Activated CD8-positive, alpha-beta T cell treated with anti-CD3 and anti-CD28 coated beads for 36 hours (primary cell): ENCODE measurements around the gene CEP131. TPM values are rescaled to one million over a fixed set of nuclear protein-coding genes. Genes with fewer than 3 reads are reported as not detected.

Experiments used
- ATAC-seq: fragments of 200-7000 bp; cut with Tn5 transposase; one replicate; pipeline ENCODE4 v1.10.0; 2021; ENCODE audit warnings: mild to moderate bottlenecking, moderate library complexity
- CTCF ChIA-PET: fragments of 350-600 bp; sonication (Branson Sonifier 250); formaldehyde crosslinking; loops from one replicate; lab custom pipeline; 2021; ENCODE audit warnings: antibody characterized with exemption; lab: Charles Lee
- POLR2A ChIA-PET: fragments of 350-600 bp; sonication (Branson Sonifier 250); formaldehyde crosslinking; loops from one replicate; lab custom pipeline; 2021; ENCODE audit warnings: antibody characterized with exemption; lab: Charles Lee
- DNase-seq: peaks from one replicate; pipeline ENCODE4 v3.0.0-alpha.2; 2020
- H3K27ac Mint-ChIP-seq: one replicate; pipeline ENCODE4 v1.8.0; 2021; ENCODE audit warnings: mild to moderate bottlenecking, mixed read lengths
- H3K27me3 Mint-ChIP-seq: one replicate; pipeline ENCODE4 v1.8.0; 2021; ENCODE audit warnings: mixed read lengths
- H3K36me3 Mint-ChIP-seq: one replicate; pipeline ENCODE4 v1.8.0; 2021; ENCODE audit warnings: low read depth, mixed read lengths
- H3K4me1 Mint-ChIP-seq: one replicate; pipeline ENCODE4 v1.8.0; 2021; ENCODE audit warnings: low read depth, mixed read lengths
- H3K4me3 Mint-ChIP-seq: one replicate; pipeline ENCODE4 v1.8.0; 2021; ENCODE audit warnings: mild to moderate bottlenecking, moderate library complexity, mixed read lengths
- H3K9me3 Mint-ChIP-seq: one replicate; pipeline ENCODE4 v1.8.0; 2021; ENCODE audit warnings: mixed read lengths
- CTCF ChIP-seq: fragments of 200-600 bp; IDR thresholded peaks from one replicate; pipeline ENCODE4 v1.8.0; 2022; ENCODE audit warnings: antibody characterized with exemption, mild to moderate bottlenecking
- intact Hi-C: fragments of 100-400 bp; cut with micrococcal nuclease; formaldehyde crosslinking; loops from one replicate; pipeline ENCODE4 v1.10.0; 2022
- total RNA-seq, 2 experiments: library from RNA; stranded (reverse); gene quantifications; one replicate each; pipeline ENCODE4 v1.2.3, GENCODE V29; 2021

Gene CEP131
- total RNA-seq, 2 experiments from 2014 or later = 7.9 to 10.9 TPM

- Mint-ChIP-seq H3K4me1 (no peaks in the 10 kb centered on the region), H3K27me3 (peaks cover 2% of the 10 kb centered on the region), H3K9me3 (peaks cover 9% of the 10 kb centered on the region), H3K36me3 (no peaks in the 10 kb centered on the region), H3K4me3 (no peak overlapping the region), H3K27ac (no peak overlapping the region)
- no peak for ATAC-seq
- DNase-seq = no peak
- no peak for TF ChIP-seq CTCF
- ChIA-PET POLR2A (no interaction called here), CTCF (interaction anchor here (0.9 to 5.0 kb wide), 5 partner anchors 55 to 341 kb away, joined by 3 to 30 read pairs (median 3); partner anchors contain the start of genes NDUFAF8 and TEPSIN)
- intact Hi-C loops = loop anchor here (5.0 kb wide), 1 partner anchor 99 kb away; no protein-coding TSS in a partner anchor
Measured at GRCh38 chr17:81143200-81143527, 79.6 kb downstream of the CEP131 start.

- peak; percentile 44 for TF ChIP-seq CTCF
- H3K4me1 Mint-ChIP-seq = no peaks in the 10 kb centered on the region
- no peaks in the 10 kb centered on the region for H3K36me3 Mint-ChIP-seq
- H3K27me3 Mint-ChIP-seq = peaks cover 2% of the 10 kb centered on the region
- H3K9me3 Mint-ChIP-seq = peaks cover 15% of the 10 kb centered on the region
- H3K4me3 Mint-ChIP-seq = no peak overlapping the region
- peak; percentile 91 for ATAC-seq
- ChIA-PET CTCF (interaction anchor here (0.9 to 5.0 kb wide), 7 partner anchors 56 to 342 kb away, joined by 3 to 30 read pairs (median 4); partner anchors contain the start of genes NDUFAF8 and TEPSIN), POLR2A (no interaction called here)
- H3K27ac Mint-ChIP-seq = no peak overlapping the region
- intact Hi-C loops = loop anchor here (5.0 kb wide), 1 partner anchor 100 kb away; no protein-coding TSS in a partner anchor
- peak; percentile 82 for DNase-seq
Measured at GRCh38 chr17:81142301-81143199, 80.2 kb downstream of the CEP131 start.

DNA sequence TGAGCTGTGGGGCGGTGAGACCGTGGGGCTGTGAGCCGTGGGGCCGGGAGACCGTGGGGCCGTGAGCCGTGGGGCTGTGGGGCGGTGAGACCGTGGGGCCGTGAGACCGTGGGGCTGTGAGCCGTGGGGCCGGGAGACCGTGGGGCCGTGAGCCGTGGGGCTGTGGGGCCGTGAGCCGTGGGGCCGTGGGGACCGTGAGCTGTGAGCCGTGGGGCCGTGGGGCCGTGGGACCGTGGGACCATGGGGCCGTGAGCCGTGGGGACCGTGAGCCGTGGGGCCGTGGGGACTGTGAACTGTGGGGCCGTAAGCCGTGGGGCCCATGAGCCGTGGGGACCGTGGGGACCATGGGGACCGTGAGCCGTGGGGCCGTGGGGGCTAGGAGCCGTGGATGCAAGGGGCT is 82.1 kb downstream of the CEP131 start:
- intact Hi-C loops = loop anchor here (5.0 kb wide), 1 partner anchor 102 kb away; no protein-coding TSS in a partner anchor
- Mint-ChIP-seq H3K36me3 (no peaks in the 10 kb centered on the region), H3K4me1 (no peaks in the 10 kb centered on the region), H3K27me3 (peaks cover 2% of the 10 kb centered on the region), H3K9me3 (peaks cover 17% of the 10 kb centered on the region), H3K27ac (no peak overlapping the region), H3K4me3 (no peak overlapping the region)
- ChIA-PET POLR2A (no interaction called here), CTCF (interaction anchor here (5.0 kb wide), 1 partner anchor 100 kb away, joined by 30 read pairs; the partner anchor contains the start of genes NDUFAF8 and TEPSIN)
- DNase-seq (no peak), ATAC-seq (no peak)
- TF ChIP-seq CTCF = no peak

GRCh38 chr17:81140018-81140417 is 82.7 kb downstream of the CEP131 start:
- no peak for DNase-seq
- Mint-ChIP-seq H3K27ac (no peak overlapping the region), H3K36me3 (no peaks in the 10 kb centered on the region), H3K27me3 (peaks cover 2% of the 10 kb centered on the region), H3K4me1 (no peaks in the 10 kb centered on the region), H3K9me3 (peaks cover 17% of the 10 kb centered on the region), H3K4me3 (no peak overlapping the region)
- no peak for TF ChIP-seq CTCF
- ChIA-PET CTCF (no interaction called here), POLR2A (no interaction called here)
- no peak for ATAC-seq
- intact Hi-C loops = loop anchor here (5.0 kb wide), 1 partner anchor 102 kb away; no protein-coding TSS in a partner anchor

Other genes with a start within 250 kb of the CEP131 start
- gene CHMP6, start 231.1 kb downstream of the CEP131 start, total RNA-seq = 10 to 100 TPM; 13.9 to 16.7 TPM
- 1 to 10 TPM; 5.9 to 6.3 TPM for gene BAIAP2, start 187.8 kb downstream of the CEP131 start, total RNA-seq
- gene PVALEF, start 57.5 kb downstream of the CEP131 start, total RNA-seq = not detected
- under 1 TPM; 0.63 to 0.98 TPM for gene AATK, start 56.7 kb downstream of the CEP131 start, total RNA-seq
- 10 to 100 TPM; 28.2 to 32.2 TPM for gene TEPSIN, start 16.1 kb upstream of the CEP131 start, total RNA-seq
- gene NDUFAF8, start 16.4 kb upstream of the CEP131 start, total RNA-seq = 10 to 100 TPM; 72.3 to 75.4 TPM
- 10 to 100 TPM; 42.7 to 45.4 TPM for gene SLC38A10, start 72.3 kb upstream of the CEP131 start, total RNA-seq
- under 1 TPM; 0.40 to 0.65 TPM for gene BAHCC1, start 172.5 kb upstream of the CEP131 start, total RNA-seq